Neural crest cell (in vitro differentiated cells): ENCODE data around the gene ZNF830. TPM values are rescaled to one million over a fixed set of nuclear protein-coding genes. Genes with fewer than 3 reads are reported as not detected.

Experiments
- DNase-seq: peaks from one replicate; pipeline ENCODE4 v3.0.0; 2021; ENCODE audit warnings: low read depth, mixed read lengths, low spot score
- H3K27ac Mint-ChIP-seq: one replicate; pipeline ENCODE4 v1.8.0; 2021; ENCODE audit warnings: mild to moderate bottlenecking, mixed read lengths; ENCODE audit not compliant: unreplicated experiment
- H3K27me3 Mint-ChIP-seq: 2 replicates; pipeline ENCODE4 v1.8.0; 2021; ENCODE audit warnings: low read depth, mild to moderate bottlenecking, mixed read lengths
- H3K36me3 Mint-ChIP-seq: 2 replicates; pipeline ENCODE4 v1.8.0; 2021; ENCODE audit warnings: low read depth, mild to moderate bottlenecking, mixed read lengths
- H3K4me1 Mint-ChIP-seq: 2 replicates; pipeline ENCODE4 v1.8.0; 2021; ENCODE audit warnings: mixed read lengths
- H3K4me3 Mint-ChIP-seq: one replicate; pipeline ENCODE4 v1.8.0; 2021; ENCODE audit warnings: mild to moderate bottlenecking, mixed read lengths
- H3K9me3 Mint-ChIP-seq: 2 replicates; pipeline ENCODE4 v1.8.0; 2021; ENCODE audit warnings: mixed read lengths
- CTCF ChIP-seq: fragments of 200-600 bp; sonication (generic); conservative IDR thresholded peaks from 2 replicates; pipeline ENCODE4 v1.5.0; 2021; ENCODE audit warnings: antibody characterized with exemption, mild to moderate bottlenecking
- total RNA-seq: library from RNA; stranded (reverse); gene quantifications from 2 replicates; pipeline ENCODE4 v1.2.1, GENCODE V29; 2021

The ZNF830 gene
- total RNA-seq, 1 donor from 2014 or later = 21.2 TPM

DNA sequence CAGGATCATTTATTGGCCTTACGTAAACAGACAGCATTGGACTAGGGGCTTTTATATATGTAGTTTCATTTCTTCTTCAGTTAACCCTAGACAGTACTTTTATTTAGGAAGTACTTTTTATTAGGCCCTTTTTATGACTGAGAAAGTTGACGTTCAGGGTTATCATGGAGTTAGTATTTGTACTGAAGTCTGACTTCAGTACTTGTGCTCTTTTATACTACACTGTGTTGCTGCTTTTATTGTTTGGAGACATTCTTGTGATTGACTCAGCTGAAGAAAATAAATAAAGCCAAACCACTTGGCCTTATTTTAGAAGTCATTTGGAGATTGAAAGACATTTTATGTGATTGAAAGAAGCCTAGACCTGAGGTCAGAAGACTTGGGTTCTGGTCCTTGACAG is 25.9 kb downstream of the ZNF830 start:
- Mint-ChIP-seq H3K4me1 (peaks cover 27% of the 10 kb centered on the region), H3K27ac (no peak overlapping the region), H3K9me3 (no peaks in the 10 kb centered on the region), H3K36me3 (peaks cover 13% of the 10 kb centered on the region), H3K27me3 (no peaks in the 10 kb centered on the region), H3K4me3 (no peak overlapping the region)
- TF ChIP-seq CTCF = no peak
- DNase-seq = no peak

DNA sequence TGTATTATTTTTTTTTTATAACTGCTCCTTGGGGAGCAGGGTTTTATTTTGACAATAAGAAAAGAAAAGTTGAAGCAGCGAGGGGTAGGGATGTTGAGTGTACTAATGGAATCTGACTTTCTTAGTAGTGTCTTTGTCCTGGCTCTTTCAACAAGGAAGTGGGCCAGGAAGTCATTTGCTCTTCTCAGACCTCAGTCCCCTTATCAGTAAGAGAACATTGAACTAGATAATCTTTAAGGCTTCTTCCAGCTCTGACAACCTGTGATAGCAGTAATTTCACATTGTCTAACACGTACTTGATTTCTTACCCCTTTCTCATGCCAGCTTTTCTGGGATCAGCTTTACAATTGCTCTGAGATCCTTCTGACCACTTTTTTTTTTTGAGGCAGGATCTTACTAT is 27.3 kb downstream of the ZNF830 start:
- H3K4me1 Mint-ChIP-seq = peaks cover 15% of the 10 kb centered on the region
- no peaks in the 10 kb centered on the region for H3K27me3 Mint-ChIP-seq
- no peaks in the 10 kb centered on the region for H3K9me3 Mint-ChIP-seq
- H3K4me3 Mint-ChIP-seq = no peak overlapping the region
- DNase-seq = no peak
- no peak overlapping the region for H3K27ac Mint-ChIP-seq
- H3K36me3 Mint-ChIP-seq = peaks cover 9% of the 10 kb centered on the region
- no peak for TF ChIP-seq CTCF

DNA sequence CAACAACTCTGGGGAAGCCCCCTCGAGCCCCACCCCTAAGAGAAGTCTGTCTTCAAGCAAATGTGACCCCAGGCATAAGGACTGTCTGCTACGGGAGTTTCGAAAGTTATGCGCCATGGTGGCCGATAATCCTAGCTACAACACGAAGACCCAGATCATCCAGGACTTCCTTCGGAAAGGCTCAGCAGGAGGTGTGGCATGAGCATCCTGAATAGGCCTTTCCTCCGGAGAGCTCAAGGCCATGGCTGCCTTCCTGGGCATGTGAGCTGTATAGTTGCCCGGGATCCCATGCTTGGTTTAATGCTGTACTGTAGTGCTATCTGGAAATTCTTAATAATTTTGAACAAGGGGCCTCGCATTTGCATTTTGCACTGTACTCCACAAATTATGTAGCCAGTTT is 28.1 kb downstream of the ZNF830 start:
- H3K9me3 Mint-ChIP-seq = no peaks in the 10 kb centered on the region
- peaks cover 9% of the 10 kb centered on the region for H3K36me3 Mint-ChIP-seq
- no peak overlapping the region for H3K27ac Mint-ChIP-seq
- H3K4me3 Mint-ChIP-seq = no peak overlapping the region
- no peak for DNase-seq
- H3K27me3 Mint-ChIP-seq = no peaks in the 10 kb centered on the region
- peaks cover 7% of the 10 kb centered on the region for H3K4me1 Mint-ChIP-seq
- no peak for TF ChIP-seq CTCF

GRCh38 chr17:34990921-34991365 is 29.6 kb downstream of the ZNF830 start:
- Mint-ChIP-seq H3K4me3 (no peak overlapping the region), H3K9me3 (no peaks in the 10 kb centered on the region), H3K4me1 (no peaks in the 10 kb centered on the region), H3K27ac (no peak overlapping the region), H3K27me3 (no peaks in the 10 kb centered on the region), H3K36me3 (peaks cover 9% of the 10 kb centered on the region)
- no peak for TF ChIP-seq CTCF
- DNase-seq = no peak

DNA sequence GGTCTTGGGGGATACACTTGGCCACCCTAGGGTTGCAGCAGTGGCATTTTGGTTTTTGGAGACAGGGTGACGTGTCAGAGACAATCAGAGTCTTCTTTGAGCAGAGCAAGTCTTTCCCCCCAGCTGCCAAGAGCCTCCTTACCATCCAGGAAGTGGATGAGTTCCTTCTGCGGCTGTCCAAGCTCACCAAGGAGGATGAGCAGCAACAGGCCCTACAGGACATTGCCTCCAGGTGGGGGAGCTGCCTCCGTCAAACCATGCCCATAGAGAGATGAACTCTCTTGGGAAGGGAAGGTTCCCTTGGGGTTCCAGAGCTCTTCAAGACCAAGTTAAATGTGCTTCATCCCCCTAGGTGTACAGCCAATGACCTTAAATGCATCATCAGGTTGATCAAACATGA is 30.3 kb downstream of the ZNF830 start:
- Mint-ChIP-seq H3K4me1 (no peaks in the 10 kb centered on the region), H3K9me3 (no peaks in the 10 kb centered on the region), H3K27ac (no peak overlapping the region), H3K4me3 (no peak overlapping the region), H3K27me3 (no peaks in the 10 kb centered on the region), H3K36me3 (peaks cover 6% of the 10 kb centered on the region)
- TF ChIP-seq CTCF = no peak
- DNase-seq = no peak

- peaks cover 4% of the 10 kb centered on the region for H3K36me3 Mint-ChIP-seq
- TF ChIP-seq CTCF = no peak
- no peak for DNase-seq
Measured at GRCh38 chr17:34993031-34993430, 31.7 kb downstream of the ZNF830 start.

More at GRCh38 chr17:34993031-34993430, 31.7 kb downstream of the ZNF830 start:
- H3K9me3 Mint-ChIP-seq = no peaks in the 10 kb centered on the region
- no peaks in the 10 kb centered on the region for H3K27me3 Mint-ChIP-seq
- no peaks in the 10 kb centered on the region for H3K4me1 Mint-ChIP-seq
- no peak overlapping the region for H3K4me3 Mint-ChIP-seq
- no peak overlapping the region for H3K27ac Mint-ChIP-seq
